Smooth muscle cell (in vitro differentiated cells): ENCODE data around the gene ATF2. TPM values are rescaled to one million over a fixed set of nuclear protein-coding genes. Genes with fewer than 3 reads are reported as not detected.

Experiments used
- DNase-seq: peaks from one replicate; lab custom pipeline; 2025; ENCODE audit not compliant: unreplicated experiment; lab: John Stamatoyannopoulos, UW
- H2AFZ ChIP-seq: fragments of 200-600 bp; sonication (generic); 2 replicates; pipeline ENCODE4 v1.6.0; 2016; ENCODE audit warnings: antibody characterized with exemption, low read depth, mild to moderate bottlenecking
- H3F3A ChIP-seq: fragments of 200-600 bp; sonication (generic); 2 replicates; pipeline ENCODE4 v1.6.0; 2017; ENCODE audit warnings: antibody characterized with exemption, low read depth
- H3K27ac ChIP-seq: fragments of 200-600 bp; sonication (generic); 2 replicates; pipeline ENCODE4 v1.5.1; 2016; ENCODE audit warnings: low read depth, mild to moderate bottlenecking
- H3K27me3 ChIP-seq: fragments of 200-600 bp; sonication (generic); 2 replicates; pipeline ENCODE4 v1.6.1; 2016; ENCODE audit warnings: low read depth, mild to moderate bottlenecking
- H3K36me3 ChIP-seq: fragments of 200-600 bp; sonication (generic); 2 replicates; pipeline ENCODE4 v1.5.1; 2016; ENCODE audit warnings: low read depth
- H3K4me1 ChIP-seq: fragments of 200-600 bp; sonication (generic); 2 replicates; pipeline ENCODE4 v1.5.1; 2016; ENCODE audit warnings: low read depth
- H3K4me2 ChIP-seq: fragments of 200-600 bp; sonication (generic); 2 replicates; pipeline ENCODE4 v1.6.0; 2016; ENCODE audit warnings: mild to moderate bottlenecking
- H3K4me3 ChIP-seq: fragments of 200-600 bp; sonication (generic); 2 replicates; pipeline ENCODE4 v1.5.1; 2016; ENCODE audit warnings: mild to moderate bottlenecking
- H3K79me2 ChIP-seq: fragments of 200-600 bp; sonication (generic); 2 replicates; pipeline ENCODE4 v1.6.0; 2016; ENCODE audit warnings: low read depth, mild to moderate bottlenecking
- H3K9ac ChIP-seq: fragments of 200-600 bp; sonication (generic); 2 replicates; pipeline ENCODE4 v1.6.0; 2016; ENCODE audit warnings: low read depth
- H3K9me3 ChIP-seq: fragments of 200-600 bp; sonication (generic); replicated peaks from 2 replicates; pipeline ENCODE4 v1.5.1; 2016; ENCODE audit warnings: low read depth
- H4K20me1 ChIP-seq: fragments of 200-600 bp; sonication (generic); 2 replicates; pipeline ENCODE4 v1.6.0; 2016; ENCODE audit warnings: low read depth
- WGBS: methylation state at CpG from one replicate; pipeline ENCODE4 v1.1.7; 2016; ENCODE audit warnings: low lambda C conversion rate; 5-methylcytosine and 5-hydroxymethylcytosine counted together
- polyA plus RNA-seq: library from polyadenylated mRNA; unstranded; fragments of >200 nt; fragmentation: Nextera tagmentation; extraction: Ambion mirVana; gene quantifications from 2 replicates; pipeline ENCODE4 v1.2.1, GENCODE V29; 2016
- total RNA-seq: library from RNA; depleted of rRNA; stranded (reverse); fragments of >200 nt; gene quantifications from 2 replicates; pipeline ENCODE4 v1.2.3, GENCODE V29; 2014
- TF ChIP-seq, protein P1 (sequence below): fragments of 200-600 bp; sonication (generic); IDR thresholded peaks from 2 replicates; pipeline ENCODE4 v1.5.1; 2017; ENCODE audit warnings: borderline replicate concordance, mild to moderate bottlenecking, antibody characterized with exemption; ENCODE audit not compliant: insufficient read depth, poor library complexity, severe bottlenecking

Gene ATF2
- total and polyA plus RNA-seq, 2 experiments from 2014 or later, result 28.0 to 59.6 TPM

DNA sequence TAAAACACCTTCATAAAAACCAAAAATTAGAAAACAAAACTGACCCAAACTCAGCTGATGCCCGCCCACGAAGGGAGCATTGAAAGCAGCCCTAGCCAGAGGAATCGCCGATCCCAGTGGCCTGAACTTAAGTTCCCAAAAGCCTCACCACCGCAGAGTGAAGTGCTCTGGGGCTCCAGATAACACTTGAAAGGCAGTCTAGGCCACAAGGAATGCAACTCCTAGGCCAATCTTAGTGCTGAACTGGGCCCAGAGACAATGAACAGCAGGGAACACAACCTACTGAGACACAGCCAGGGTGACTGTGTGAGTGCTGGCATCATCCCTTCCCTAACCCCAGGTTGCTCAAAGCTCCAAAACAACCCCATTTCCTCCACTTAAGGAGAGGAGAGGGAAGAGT, 103.2 kb downstream of the ATF2 start:
- no peak overlapping the region for H3K4me3 ChIP-seq
- H3K27me3 ChIP-seq, result no peaks in the 10 kb centered on the region
- H3K27ac ChIP-seq, result no peak overlapping the region
- H3K9me3 ChIP-seq, result no peaks in the 10 kb centered on the region
- no peaks in the 10 kb centered on the region for H3K36me3 ChIP-seq
- DNase-seq, result no peak
- H3K4me1 ChIP-seq, result no peaks in the 10 kb centered on the region
- no peaks in the 10 kb centered on the region for H3K79me2 ChIP-seq
- H3K9ac ChIP-seq, result no peak overlapping the region
- H3K4me2 ChIP-seq, result no peak overlapping the region
- WGBS, result 89% methylated on average over 5 of the region's 5 CpGs
- no peak overlapping the region for H2AFZ ChIP-seq
- H3F3A ChIP-seq, result no peaks in the 10 kb centered on the region
- TF ChIP-seq, protein P1, sequence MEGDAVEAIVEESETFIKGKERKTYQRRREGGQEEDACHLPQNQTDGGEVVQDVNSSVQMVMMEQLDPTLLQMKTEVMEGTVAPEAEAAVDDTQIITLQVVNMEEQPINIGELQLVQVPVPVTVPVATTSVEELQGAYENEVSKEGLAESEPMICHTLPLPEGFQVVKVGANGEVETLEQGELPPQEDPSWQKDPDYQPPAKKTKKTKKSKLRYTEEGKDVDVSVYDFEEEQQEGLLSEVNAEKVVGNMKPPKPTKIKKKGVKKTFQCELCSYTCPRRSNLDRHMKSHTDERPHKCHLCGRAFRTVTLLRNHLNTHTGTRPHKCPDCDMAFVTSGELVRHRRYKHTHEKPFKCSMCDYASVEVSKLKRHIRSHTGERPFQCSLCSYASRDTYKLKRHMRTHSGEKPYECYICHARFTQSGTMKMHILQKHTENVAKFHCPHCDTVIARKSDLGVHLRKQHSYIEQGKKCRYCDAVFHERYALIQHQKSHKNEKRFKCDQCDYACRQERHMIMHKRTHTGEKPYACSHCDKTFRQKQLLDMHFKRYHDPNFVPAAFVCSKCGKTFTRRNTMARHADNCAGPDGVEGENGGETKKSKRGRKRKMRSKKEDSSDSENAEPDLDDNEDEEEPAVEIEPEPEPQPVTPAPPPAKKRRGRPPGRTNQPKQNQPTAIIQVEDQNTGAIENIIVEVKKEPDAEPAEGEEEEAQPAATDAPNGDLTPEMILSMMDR, result no peak
- H4K20me1 ChIP-seq, result peaks cover 12% of the 10 kb centered on the region

GRCh38 chr2:175063741-175064140, 104.3 kb downstream of the ATF2 start:
- Histone ChIP-seq H3K36me3 (no peaks in the 10 kb centered on the region), H3K9ac (no peak overlapping the region), H3K4me1 (no peaks in the 10 kb centered on the region), H3K27ac (no peak overlapping the region), H3K9me3 (no peaks in the 10 kb centered on the region), H3K4me3 (no peak overlapping the region), H3F3A (no peaks in the 10 kb centered on the region), H2AFZ (no peak overlapping the region), H3K79me2 (no peaks in the 10 kb centered on the region), H3K4me2 (no peak overlapping the region), H4K20me1 (peaks cover 12% of the 10 kb centered on the region), H3K27me3 (no peaks in the 10 kb centered on the region)
- DNase-seq, result no peak
- 85% methylated on average over 2 of the region's 2 CpGs for WGBS
- TF ChIP-seq, protein P1, result no peak

DNA sequence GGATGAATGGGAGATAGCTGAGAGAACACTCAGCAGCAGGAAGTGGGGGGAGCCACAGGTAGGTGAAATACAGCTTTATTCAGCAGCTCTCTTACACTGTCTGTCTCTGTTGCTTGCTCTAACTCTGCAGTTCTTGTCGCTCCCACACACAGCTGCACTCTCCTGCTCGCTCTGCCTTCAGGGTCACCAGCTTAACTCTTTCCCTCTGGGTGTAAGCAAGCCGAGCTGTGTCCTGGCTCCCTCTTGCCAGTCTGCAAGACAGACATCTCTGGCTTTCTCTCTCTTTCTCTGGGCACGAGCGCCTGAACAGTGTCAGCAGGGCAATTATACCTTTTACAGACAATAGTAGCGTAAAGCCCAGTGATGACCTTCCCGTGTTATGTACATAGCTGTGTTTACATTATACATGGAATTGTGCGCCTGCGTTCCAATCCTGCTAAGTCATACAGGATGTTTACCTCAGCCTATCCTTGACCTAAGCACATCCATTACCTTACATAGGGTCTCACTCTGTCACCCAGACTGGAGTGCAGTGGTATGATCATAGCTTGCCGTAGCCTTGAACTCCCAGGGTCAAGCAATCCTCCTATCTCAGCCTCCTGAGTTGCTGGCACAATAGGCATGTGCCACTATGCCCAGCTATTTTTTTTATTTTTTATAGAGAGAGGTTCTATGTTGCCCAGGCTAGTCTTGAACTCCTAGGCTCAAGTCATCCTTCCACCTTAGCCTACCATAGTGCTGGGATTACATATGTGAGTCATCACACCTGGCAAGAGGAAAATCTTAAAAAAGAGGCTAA, 105.0 kb downstream of the ATF2 start:
- no peak for DNase-seq
- Histone ChIP-seq H3K9ac (no peak overlapping the region), H3K4me1 (no peaks in the 10 kb centered on the region), H4K20me1 (peaks cover 12% of the 10 kb centered on the region), H2AFZ (no peak overlapping the region), H3F3A (no peaks in the 10 kb centered on the region), H3K4me2 (no peak overlapping the region), H3K36me3 (no peaks in the 10 kb centered on the region), H3K9me3 (no peaks in the 10 kb centered on the region), H3K27me3 (no peaks in the 10 kb centered on the region), H3K79me2 (no peaks in the 10 kb centered on the region), H3K27ac (no peak overlapping the region), H3K4me3 (no peak overlapping the region)
- WGBS, result 93% methylated on average over 10 of the region's 10 CpGs
- TF ChIP-seq, protein P1, result no peak

DNA sequence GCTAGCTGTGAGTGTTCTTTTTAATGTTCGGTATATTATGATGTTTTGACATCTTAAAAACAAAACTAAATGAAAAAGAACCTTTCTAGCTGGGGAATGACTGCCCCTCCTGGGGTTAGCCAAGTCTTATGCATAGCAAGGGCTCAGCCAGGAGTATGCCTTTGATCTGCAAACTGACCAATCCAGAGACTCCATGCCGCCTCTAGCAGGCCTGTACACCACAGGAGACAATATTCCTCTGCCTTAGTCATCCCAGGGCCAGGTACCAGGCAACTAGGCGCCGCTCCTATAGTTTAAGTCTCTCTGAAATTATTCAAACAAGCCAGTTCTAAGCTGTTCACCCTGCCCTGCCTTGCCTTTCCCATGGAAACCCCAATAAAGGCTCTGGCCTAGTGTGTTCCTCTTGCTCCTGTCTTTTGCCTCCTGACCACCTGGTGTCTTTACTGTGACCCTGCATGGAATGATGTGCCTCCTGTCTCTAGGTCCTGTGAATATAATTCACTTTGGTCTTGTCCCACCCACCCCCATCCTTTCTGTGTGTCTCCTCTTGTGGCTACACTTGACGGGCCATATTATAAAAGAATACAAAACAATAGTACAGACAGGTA, 110.8 kb downstream of the ATF2 start:
- Histone ChIP-seq H3K4me2 (no peak overlapping the region), H3K9me3 (no peaks in the 10 kb centered on the region), H3K4me1 (no peaks in the 10 kb centered on the region), H3K4me3 (no peak overlapping the region), H3K27me3 (no peaks in the 10 kb centered on the region), H3K27ac (no peak overlapping the region), H3K36me3 (no peaks in the 10 kb centered on the region), H3F3A (no peaks in the 10 kb centered on the region), H3K79me2 (no peaks in the 10 kb centered on the region), H2AFZ (no peak overlapping the region), H3K9ac (no peak overlapping the region), H4K20me1 (no peaks in the 10 kb centered on the region)
- DNase-seq, result no peak
- TF ChIP-seq, protein P1, result no peak
- 65% methylated on average over 5 of the region's 5 CpGs for WGBS
